IPS-20b (cell line): ENCODE results near the gene SC5D.

Experiments used
- H3K27ac ChIP-seq: one replicate; pipeline ENCODE4 v1.5.1; 2013; ENCODE audit warnings: low read length
- H3K27me3 ChIP-seq: 2 replicates; pipeline ENCODE4 v1.6.1; 2013; ENCODE audit warnings: mild to moderate bottlenecking, low read length, inconsistent platforms; ENCODE audit not compliant: insufficient read depth
- H3K36me3 ChIP-seq: 2 replicates; pipeline ENCODE4 v1.6.1; 2013; ENCODE audit warnings: low read depth, mild to moderate bottlenecking, inconsistent platforms, low read length, moderate library complexity; ENCODE audit not compliant: insufficient read depth
- H3K4me1 ChIP-seq: 2 replicates; pipeline ENCODE4 v1.6.1; 2013; ENCODE audit warnings: mild to moderate bottlenecking, control low read depth, inconsistent platforms, low read length, moderate library complexity; ENCODE audit not compliant: insufficient read depth
- H3K4me3 ChIP-seq: 2 replicates; pipeline ENCODE4 v1.5.1; 2013; ENCODE audit warnings: mild to moderate bottlenecking, low read length, inconsistent platforms
- H3K9ac ChIP-seq: 2 replicates; pipeline ENCODE4 v1.6.1; 2013; ENCODE audit warnings: low read depth, mild to moderate bottlenecking, inconsistent platforms, low read length, moderate library complexity
- H3K9me3 ChIP-seq: 2 replicates; pipeline ENCODE4 v1.6.1; 2013; ENCODE audit warnings: mild to moderate bottlenecking, low read depth, low read length, inconsistent platforms; ENCODE audit not compliant: insufficient read depth

The SC5D gene

GRCh38 chr11:121312483-121312882 lies 19.9 kb downstream of the SC5D start:
- Histone ChIP-seq H3K9me3 (no peaks in the 10 kb centered on the region), H3K4me3 (no peak overlapping the region), H3K4me1 (no peaks in the 10 kb centered on the region), H3K36me3 (peaks cover 19% of the 10 kb centered on the region), H3K9ac (no peak overlapping the region), H3K27ac (no peak overlapping the region), H3K27me3 (no peaks in the 10 kb centered on the region)

GRCh38 chr11:121318848-121319834 lies 26.6 kb downstream of the SC5D start:
- Histone ChIP-seq H3K36me3 (no peaks in the 10 kb centered on the region), H3K27ac (no peak overlapping the region), H3K27me3 (no peaks in the 10 kb centered on the region), H3K4me3 (no peak overlapping the region), H3K9me3 (no peaks in the 10 kb centered on the region), H3K9ac (no peak overlapping the region), H3K4me1 (peaks cover 5% of the 10 kb centered on the region; the same call in 1 of the 2 replicates)

- Histone ChIP-seq H3K4me1 (peaks cover 5% of the 10 kb centered on the region; the same call in 1 of the 2 replicates), H3K27me3 (no peaks in the 10 kb centered on the region), H3K36me3 (no peaks in the 10 kb centered on the region), H3K27ac (no peak overlapping the region), H3K9me3 (no peaks in the 10 kb centered on the region), H3K4me3 (no peak overlapping the region), H3K9ac (no peak overlapping the region)
Measured at GRCh38 chr11:121321614-121322243, 29.2 kb downstream of the SC5D start.

GRCh38 chr11:121323046-121323607 lies 30.6 kb downstream of the SC5D start:
- no peak overlapping the region for H3K9ac ChIP-seq
- H3K4me3 ChIP-seq = no peak overlapping the region
- no peaks in the 10 kb centered on the region for H3K9me3 ChIP-seq
- H3K27me3 ChIP-seq = no peaks in the 10 kb centered on the region
- no peaks in the 10 kb centered on the region for H3K36me3 ChIP-seq
- no peak overlapping the region for H3K27ac ChIP-seq
- peaks cover 5% of the 10 kb centered on the region; the same call in 1 of the 2 replicates for H3K4me1 ChIP-seq

- no peak overlapping the region for H3K27ac ChIP-seq
- H3K9me3 ChIP-seq = no peaks in the 10 kb centered on the region
- no peak overlapping the region for H3K4me3 ChIP-seq
- H3K36me3 ChIP-seq = no peaks in the 10 kb centered on the region
- no peaks in the 10 kb centered on the region for H3K27me3 ChIP-seq
- H3K9ac ChIP-seq = no peak overlapping the region
- H3K4me1 ChIP-seq = peaks cover 3% of the 10 kb centered on the region; the same call in 1 of the 2 replicates
Measured at GRCh38 chr11:121326230-121326629, 33.7 kb downstream of the SC5D start.

- H3K4me1 ChIP-seq = peaks cover 3% of the 10 kb centered on the region; the same call in 1 of the 2 replicates
- H3K36me3 ChIP-seq = no peaks in the 10 kb centered on the region
- H3K4me3 ChIP-seq = no peak overlapping the region
- H3K27ac ChIP-seq = no peak overlapping the region
- no peak overlapping the region for H3K9ac ChIP-seq
- H3K27me3 ChIP-seq = no peaks in the 10 kb centered on the region
- H3K9me3 ChIP-seq = no peaks in the 10 kb centered on the region
Measured at GRCh38 chr11:121327553-121327952, 35.0 kb downstream of the SC5D start.

GRCh38 chr11:121328176-121328966 lies 35.8 kb downstream of the SC5D start:
- Histone ChIP-seq H3K27me3 (no peaks in the 10 kb centered on the region), H3K36me3 (no peaks in the 10 kb centered on the region), H3K9me3 (no peaks in the 10 kb centered on the region), H3K9ac (no peak overlapping the region), H3K4me3 (no peak overlapping the region), H3K27ac (no peak overlapping the region), H3K4me1 (no peaks in the 10 kb centered on the region)

- Histone ChIP-seq H3K27me3 (no peaks in the 10 kb centered on the region), H3K9me3 (no peaks in the 10 kb centered on the region), H3K36me3 (no peaks in the 10 kb centered on the region), H3K4me3 (no peak overlapping the region), H3K9ac (no peak overlapping the region), H3K27ac (no peak overlapping the region), H3K4me1 (no peaks in the 10 kb centered on the region)
Measured at GRCh38 chr11:121328967-121329679, 36.6 kb downstream of the SC5D start.

GRCh38 chr11:121329781-121330395 lies 37.3 kb downstream of the SC5D start:
- Histone ChIP-seq H3K27ac (no peak overlapping the region), H3K27me3 (no peaks in the 10 kb centered on the region)

GRCh38 chr11:121330614-121331435 lies 38.3 kb downstream of the SC5D start:
- Histone ChIP-seq H3K27ac (no peak overlapping the region), H3K36me3 (no peaks in the 10 kb centered on the region), H3K9ac (no peak overlapping the region), H3K27me3 (no peaks in the 10 kb centered on the region), H3K9me3 (no peaks in the 10 kb centered on the region), H3K4me1 (no peaks in the 10 kb centered on the region), H3K4me3 (no peak overlapping the region)

More at GRCh38 chr11:121329781-121330395, 37.3 kb downstream of the SC5D start:
- Histone ChIP-seq H3K9ac (no peak overlapping the region), H3K4me3 (no peak overlapping the region), H3K4me1 (no peaks in the 10 kb centered on the region), H3K9me3 (no peaks in the 10 kb centered on the region), H3K36me3 (no peaks in the 10 kb centered on the region)
